ENCODE measurements around the gene CNBD2.
"Not testable (repeated sequence)": the region's sequence is repeated elsewhere in the genome, so short reads cannot be mapped to it uniquely, and the experiment has no call there.

CNBD2 gene

DNA sequence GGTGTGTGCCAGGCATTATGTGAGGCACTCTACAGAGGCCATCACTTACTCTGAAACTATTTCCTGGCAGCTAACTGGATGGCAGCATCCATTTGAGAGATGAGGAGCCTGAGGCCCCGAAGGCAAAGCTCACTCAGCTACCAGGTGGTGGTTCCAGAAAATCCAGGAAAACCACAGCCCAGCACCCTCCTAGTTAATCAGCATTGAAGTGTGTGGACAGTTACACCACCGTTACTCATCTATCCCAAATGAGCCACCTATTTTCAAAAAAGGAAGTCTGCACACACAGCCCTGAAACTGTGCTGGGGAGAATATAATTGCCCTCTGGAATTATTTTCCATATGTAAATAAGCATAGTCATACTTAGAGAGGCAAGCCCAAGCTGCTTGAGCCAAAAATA, 67.4 kb downstream of the CNBD2 start:
- H3K4me1 ChIP-seq (ENCODE audit: control insufficient read depth, insufficient read depth, low read length), result no peaks in the 10 kb centered on the region
- H3K9ac ChIP-seq (ENCODE audit: low read length), result no peak overlapping the region
- no peak overlapping the region for H3K4me3 ChIP-seq (ENCODE audit: low read length)
- H3K36me3 ChIP-seq (ENCODE audit: control insufficient read depth, insufficient read depth, low read length), result no peaks in the 10 kb centered on the region
- H3K27me3 ChIP-seq (ENCODE audit: control insufficient read depth, insufficient read depth, low read length), result no peaks in the 10 kb centered on the region
- H3K9me3 ChIP-seq (ENCODE audit: control insufficient read depth, low read length), result no peaks in the 10 kb centered on the region

DNA sequence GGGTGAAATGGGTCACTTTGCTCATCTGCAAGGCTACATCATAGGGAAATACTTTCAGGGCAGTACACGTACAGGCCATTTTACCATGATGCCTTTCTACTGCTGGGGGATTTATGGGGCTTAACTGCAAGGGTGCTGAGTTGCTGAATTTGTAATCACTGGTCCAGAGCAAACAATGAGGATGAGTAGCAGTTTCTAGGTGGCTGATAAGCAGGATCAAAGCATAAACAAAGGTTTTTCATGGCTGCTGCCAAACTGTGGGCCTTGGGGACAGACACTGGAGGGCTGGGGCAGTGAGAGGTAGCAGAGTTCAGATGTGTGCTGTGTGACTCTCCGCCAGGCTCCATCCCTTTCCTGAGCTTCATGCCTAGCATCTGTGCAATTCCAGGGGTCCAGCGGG, 68.3 kb downstream of the CNBD2 start:
- Histone ChIP-seq H3K4me3 (ENCODE audit: low read length) (no peak overlapping the region), H3K9me3 (ENCODE audit: control insufficient read depth, low read length) (no peaks in the 10 kb centered on the region), H3K36me3 (ENCODE audit: control insufficient read depth, insufficient read depth, low read length) (no peaks in the 10 kb centered on the region), H3K4me1 (ENCODE audit: control insufficient read depth, insufficient read depth, low read length) (no peaks in the 10 kb centered on the region), H3K27me3 (ENCODE audit: control insufficient read depth, insufficient read depth, low read length) (no peaks in the 10 kb centered on the region), H3K9ac (ENCODE audit: low read length) (no peak overlapping the region)

DNA sequence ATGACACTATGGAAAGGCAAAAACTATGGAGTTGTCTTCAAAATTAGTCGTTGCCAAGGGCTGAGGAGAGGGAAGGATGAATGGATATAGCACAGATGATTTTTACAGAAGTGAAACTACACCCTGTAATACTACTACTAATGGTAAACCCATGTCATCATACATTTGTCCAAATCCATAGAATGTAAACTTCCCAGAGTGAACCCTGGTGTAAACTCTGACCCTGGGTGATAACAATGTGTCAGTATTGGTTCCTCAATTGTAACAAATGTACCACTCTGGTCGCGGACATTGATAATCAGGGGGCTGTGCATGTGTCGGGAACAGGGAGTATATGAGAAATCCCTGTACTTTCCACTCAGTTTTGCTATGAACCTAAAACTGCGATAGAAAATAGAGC, 72.2 kb downstream of the CNBD2 start:
- no peak overlapping the region for H3K4me3 ChIP-seq (ENCODE audit: low read length)
- H3K27me3 ChIP-seq (ENCODE audit: control insufficient read depth, insufficient read depth, low read length), result no peaks in the 10 kb centered on the region
- no peaks in the 10 kb centered on the region for H3K4me1 ChIP-seq (ENCODE audit: control insufficient read depth, insufficient read depth, low read length)
- H3K36me3 ChIP-seq (ENCODE audit: control insufficient read depth, insufficient read depth, low read length), result no peaks in the 10 kb centered on the region
- no peaks in the 10 kb centered on the region for H3K9me3 ChIP-seq (ENCODE audit: control insufficient read depth, low read length)
- H3K9ac ChIP-seq (ENCODE audit: low read length), result no peak overlapping the region

DNA sequence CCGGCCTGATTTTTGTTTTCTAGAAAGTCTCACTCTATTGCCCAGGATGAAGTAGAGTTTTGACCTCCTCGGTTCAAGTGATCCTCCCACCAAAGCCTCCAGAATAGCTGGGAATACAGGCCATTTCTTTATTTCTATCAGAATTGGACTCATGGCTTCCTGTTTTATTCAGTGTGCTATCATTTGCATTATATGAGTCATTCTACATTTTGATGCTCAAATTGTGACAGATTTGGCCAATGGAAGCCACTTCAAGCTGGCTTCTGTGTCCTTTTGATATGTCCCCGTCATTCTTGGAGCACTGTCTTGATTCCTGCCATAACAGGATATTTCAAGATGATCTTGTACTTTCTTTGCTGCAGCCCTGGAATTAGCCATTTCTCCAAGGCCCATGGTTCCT, 75.1 kb downstream of the CNBD2 start:
- H3K4me1 ChIP-seq (ENCODE audit: control insufficient read depth, insufficient read depth, low read length), result no peaks in the 10 kb centered on the region
- H3K9me3 ChIP-seq (ENCODE audit: control insufficient read depth, low read length), result no peaks in the 10 kb centered on the region
- no peaks in the 10 kb centered on the region for H3K36me3 ChIP-seq (ENCODE audit: control insufficient read depth, insufficient read depth, low read length)
- no peak overlapping the region for H3K9ac ChIP-seq (ENCODE audit: low read length)
- H3K27me3 ChIP-seq (ENCODE audit: control insufficient read depth, insufficient read depth, low read length), result no peaks in the 10 kb centered on the region
- H3K4me3 ChIP-seq (ENCODE audit: low read length), result no peak overlapping the region

DNA sequence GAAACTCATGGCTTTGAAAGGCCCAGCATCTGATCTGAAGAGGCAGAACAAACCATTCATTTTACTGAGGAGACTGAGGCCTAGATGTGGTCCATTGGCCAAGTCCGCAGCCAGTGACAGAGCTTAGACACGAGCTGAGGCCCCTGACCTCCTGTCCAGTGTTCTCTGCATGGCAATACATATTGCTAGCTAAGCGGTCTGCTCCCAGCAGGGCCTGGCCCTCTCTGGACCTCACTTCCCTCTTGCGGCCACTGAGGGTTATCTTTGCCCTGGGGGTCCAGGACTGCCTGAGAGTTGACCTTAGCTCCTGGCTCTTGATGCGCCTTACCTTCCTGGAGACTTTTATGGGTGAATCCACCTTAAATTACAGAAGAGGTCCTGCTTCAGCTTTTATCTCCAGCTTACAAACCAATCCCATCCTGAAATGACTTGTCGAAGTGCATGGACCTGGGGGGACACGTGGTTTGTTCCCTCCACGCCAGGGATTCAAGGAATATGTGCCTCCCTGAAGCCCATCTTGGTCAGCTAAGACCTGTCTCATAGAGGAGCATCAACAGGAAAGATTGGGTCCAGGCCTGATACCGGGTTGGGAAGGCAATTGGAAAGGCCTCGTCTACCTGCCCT, 75.6 kb downstream of the CNBD2 start:
- no peak overlapping the region for H3K4me3 ChIP-seq (ENCODE audit: low read length)
- H3K36me3 ChIP-seq (ENCODE audit: control insufficient read depth, insufficient read depth, low read length), result no peaks in the 10 kb centered on the region
- no peaks in the 10 kb centered on the region for H3K27me3 ChIP-seq (ENCODE audit: control insufficient read depth, insufficient read depth, low read length)
- no peak overlapping the region for H3K9ac ChIP-seq (ENCODE audit: low read length)
- no peaks in the 10 kb centered on the region for H3K4me1 ChIP-seq (ENCODE audit: control insufficient read depth, insufficient read depth, low read length)
- no peaks in the 10 kb centered on the region for H3K9me3 ChIP-seq (ENCODE audit: control insufficient read depth, low read length)

DNA sequence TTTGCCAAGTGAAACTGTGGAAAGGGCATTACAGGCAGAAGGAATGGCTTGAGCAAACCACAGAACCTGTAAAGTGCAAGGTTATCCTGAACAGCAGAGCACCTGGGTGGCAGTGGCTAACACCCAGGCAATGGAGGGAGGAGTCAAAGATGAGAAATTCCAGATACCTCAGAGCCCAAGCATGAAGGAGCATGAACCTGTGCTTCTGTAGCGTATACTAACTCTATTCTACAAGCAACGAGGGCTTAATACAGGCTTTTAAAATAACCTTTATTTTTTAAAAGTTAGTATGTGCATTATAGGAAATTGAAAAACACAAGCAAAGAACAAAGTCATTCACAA, 77.0 kb downstream of the CNBD2 start:
- no peaks in the 10 kb centered on the region for H3K9me3 ChIP-seq (ENCODE audit: control insufficient read depth, low read length)
- H3K36me3 ChIP-seq (ENCODE audit: control insufficient read depth, insufficient read depth, low read length), result no peaks in the 10 kb centered on the region
- no peak overlapping the region for H3K9ac ChIP-seq (ENCODE audit: low read length)
- H3K4me1 ChIP-seq (ENCODE audit: control insufficient read depth, insufficient read depth, low read length), result no peaks in the 10 kb centered on the region
- no peaks in the 10 kb centered on the region for H3K27me3 ChIP-seq (ENCODE audit: control insufficient read depth, insufficient read depth, low read length)
- H3K4me3 ChIP-seq (ENCODE audit: low read length), result no peak overlapping the region

DNA sequence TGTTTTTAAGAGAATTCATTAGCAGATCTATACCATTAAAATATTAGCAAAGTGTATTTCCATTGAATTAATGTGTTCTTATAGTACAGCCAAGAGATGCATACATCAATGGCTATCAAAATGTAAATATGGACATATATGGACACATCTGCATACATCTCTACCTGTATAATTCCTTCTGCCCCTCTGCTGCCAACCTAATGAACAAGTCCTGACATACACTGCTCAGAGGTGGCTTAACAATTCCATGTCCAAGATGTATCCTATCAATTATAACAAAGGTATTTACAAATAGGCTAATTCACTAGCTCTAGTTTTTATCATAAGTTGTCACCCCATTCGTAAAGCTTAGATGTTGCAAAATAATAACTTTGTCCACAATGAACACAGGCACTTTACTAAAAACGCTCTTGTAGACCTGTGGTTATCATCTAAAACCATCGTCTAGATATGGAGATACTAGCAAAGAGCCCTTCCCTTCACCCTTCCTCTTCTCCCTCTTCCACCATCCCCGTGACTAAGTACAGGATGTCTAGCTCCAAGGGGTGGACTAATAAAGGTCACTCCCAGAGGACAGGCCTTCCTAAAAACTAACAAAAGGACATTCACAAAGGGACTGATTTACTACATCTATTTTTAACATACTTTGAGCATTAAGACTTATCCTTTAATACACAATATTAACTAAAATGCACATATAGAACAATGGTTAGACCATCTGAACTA, 77.8 kb downstream of the CNBD2 start:
- not testable (repeated sequence) for H3K4me1 ChIP-seq (ENCODE audit: control insufficient read depth, insufficient read depth, low read length); H3K36me3 ChIP-seq (ENCODE audit: control insufficient read depth, insufficient read depth, low read length); H3K9me3 ChIP-seq (ENCODE audit: control insufficient read depth, low read length); H3K9ac ChIP-seq (ENCODE audit: low read length); H3K27me3 ChIP-seq (ENCODE audit: control insufficient read depth, insufficient read depth, low read length); H3K4me3 ChIP-seq (ENCODE audit: low read length)

DNA sequence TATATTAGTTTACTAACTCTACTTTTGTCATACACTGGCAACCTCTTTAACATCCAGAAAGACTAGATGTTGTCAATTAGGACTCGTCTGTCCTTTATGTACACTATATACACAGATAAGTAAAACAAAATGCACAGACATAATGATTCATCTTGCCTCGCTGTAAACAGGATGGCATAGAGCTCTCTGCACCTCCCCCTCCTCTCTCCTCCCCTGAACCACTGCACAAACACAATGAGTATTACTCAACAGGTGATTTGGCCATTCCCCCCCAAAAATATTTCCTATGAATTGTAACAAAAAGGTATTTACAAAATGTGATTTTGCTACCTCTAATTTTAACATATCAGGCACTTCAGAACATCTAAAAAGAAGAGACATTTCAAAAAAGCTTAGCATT, 81.0 kb downstream of the CNBD2 start:
- not testable (repeated sequence) for H3K9me3 ChIP-seq (ENCODE audit: control insufficient read depth, low read length); H3K4me1 ChIP-seq (ENCODE audit: control insufficient read depth, insufficient read depth, low read length); H3K4me3 ChIP-seq (ENCODE audit: low read length); H3K36me3 ChIP-seq (ENCODE audit: control insufficient read depth, insufficient read depth, low read length); H3K27me3 ChIP-seq (ENCODE audit: control insufficient read depth, insufficient read depth, low read length)
- peak overlapping the region; percentile 100 for H3K9ac ChIP-seq (ENCODE audit: low read length)

DNA sequence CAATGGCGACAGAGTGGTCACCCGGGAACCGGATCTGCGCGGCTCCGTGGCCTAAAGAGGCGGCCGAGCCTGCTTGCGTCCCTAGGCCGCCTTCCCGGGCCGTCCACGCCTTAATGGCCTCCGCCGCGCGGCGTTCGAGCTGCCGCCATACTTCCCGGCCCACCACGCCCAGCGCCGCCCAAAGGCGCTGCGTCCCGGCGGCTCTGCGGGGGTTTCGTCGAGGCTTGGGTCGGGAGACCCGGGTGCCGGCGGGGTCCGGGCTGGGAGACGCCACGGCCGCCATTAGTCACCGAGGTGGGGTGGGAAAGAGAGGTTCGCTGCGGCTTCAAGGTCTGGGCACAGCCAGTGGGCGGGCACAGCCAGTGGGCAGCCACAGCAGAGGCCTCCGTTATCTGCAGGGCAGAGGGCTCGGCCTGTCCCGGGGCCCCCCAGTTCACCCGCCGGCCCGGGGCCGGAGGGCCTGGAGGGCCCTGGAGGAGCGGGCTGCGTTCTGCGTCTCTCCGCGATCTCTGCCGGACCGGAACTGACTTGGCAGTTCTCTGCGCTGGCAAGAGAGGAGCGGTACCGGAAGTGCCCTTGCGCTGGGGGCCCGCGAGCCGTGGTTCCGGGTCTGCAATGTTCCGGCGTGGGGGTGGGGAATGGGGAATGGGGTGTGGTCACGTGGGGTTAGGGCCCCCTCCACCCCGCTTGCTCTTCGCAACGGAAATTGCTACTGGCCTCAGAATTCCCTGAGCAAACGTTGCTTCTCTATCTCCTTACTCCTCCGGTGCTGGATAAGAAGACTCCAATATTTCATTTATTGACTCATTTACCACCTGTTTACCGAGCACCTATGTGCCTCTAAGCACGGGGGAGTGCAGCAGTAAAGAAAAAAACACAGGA, 82.3 kb downstream of the CNBD2 start:
- H3K36me3 ChIP-seq (ENCODE audit: control insufficient read depth, insufficient read depth, low read length), result no peaks in the 10 kb centered on the region
- H3K27me3 ChIP-seq (ENCODE audit: control insufficient read depth, insufficient read depth, low read length), result no peaks in the 10 kb centered on the region
- H3K9me3 ChIP-seq (ENCODE audit: control insufficient read depth, low read length), result no peaks in the 10 kb centered on the region
- peak overlapping the region; percentile 69 for H3K4me3 ChIP-seq (ENCODE audit: low read length)
- H3K4me1 ChIP-seq (ENCODE audit: control insufficient read depth, insufficient read depth, low read length), result peaks cover 8% of the 10 kb centered on the region
- peak overlapping the region; percentile 100 for H3K9ac ChIP-seq (ENCODE audit: low read length)

DNA sequence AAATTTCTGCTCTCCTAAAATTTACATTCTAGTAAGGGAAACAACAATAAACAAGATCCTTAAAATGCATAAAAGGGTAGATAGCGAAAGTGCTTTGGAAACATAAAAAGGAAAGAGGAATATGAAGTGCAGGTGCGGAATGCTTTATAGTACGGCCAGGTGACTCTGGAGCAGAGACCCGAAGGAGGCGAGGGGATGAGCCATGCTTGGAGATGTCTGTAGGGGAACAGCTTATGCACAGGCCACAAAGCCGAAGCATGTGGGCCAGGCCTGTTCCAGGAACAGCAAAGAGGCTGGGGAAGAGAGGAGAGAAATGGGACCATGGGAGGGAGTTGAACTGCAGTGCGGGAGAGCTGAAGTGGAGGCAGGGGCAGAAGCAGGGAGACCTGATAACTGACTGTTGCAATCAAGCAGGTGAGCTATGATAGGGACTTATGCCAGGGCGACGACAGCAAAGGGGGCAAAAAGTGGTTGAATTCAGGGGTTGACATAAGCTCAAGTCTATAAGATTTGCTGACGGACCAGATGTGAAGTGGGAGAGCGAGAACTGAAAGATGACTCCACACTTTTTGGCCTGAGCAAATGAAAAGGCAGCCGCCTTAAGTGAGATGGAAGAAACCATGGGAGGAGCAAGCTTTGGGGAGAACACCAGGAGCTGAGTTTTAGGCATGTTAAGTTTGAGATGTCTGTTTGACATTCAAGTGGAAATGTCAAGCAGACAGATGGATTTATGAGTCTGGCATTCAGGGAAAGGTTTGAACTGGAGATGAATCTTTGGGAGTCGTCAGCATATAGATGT, 83.1 kb downstream of the CNBD2 start:
- Histone ChIP-seq H3K36me3 (ENCODE audit: control insufficient read depth, insufficient read depth, low read length) (no peaks in the 10 kb centered on the region), H3K9ac (ENCODE audit: low read length) (peak overlapping the region; percentile 100), H3K4me3 (ENCODE audit: low read length) (peak overlapping the region; percentile 69), H3K9me3 (ENCODE audit: control insufficient read depth, low read length) (no peaks in the 10 kb centered on the region), H3K27me3 (ENCODE audit: control insufficient read depth, insufficient read depth, low read length) (no peaks in the 10 kb centered on the region), H3K4me1 (ENCODE audit: control insufficient read depth, insufficient read depth, low read length) (peaks cover 8% of the 10 kb centered on the region)

DNA sequence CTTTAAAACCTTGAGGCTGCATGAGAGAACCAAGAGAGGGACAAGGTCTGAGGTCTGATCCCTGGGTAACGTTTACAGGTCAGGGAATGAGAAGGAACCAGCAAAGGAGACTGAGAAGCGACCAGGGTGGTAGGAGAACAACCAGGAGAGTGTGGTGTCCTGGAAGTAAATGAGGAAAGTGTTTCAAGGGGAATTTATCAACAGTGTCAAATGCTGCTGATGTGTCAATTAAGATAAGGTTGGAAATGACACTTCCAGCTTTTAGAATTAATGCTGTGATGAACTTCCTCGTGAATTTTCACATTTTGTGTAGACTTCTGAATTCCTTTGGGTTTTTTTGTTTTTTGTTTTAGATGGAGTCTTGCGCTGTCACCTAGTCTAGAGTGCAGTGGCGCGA, 83.7 kb downstream of the CNBD2 start:
- no peak overlapping the region for H3K9ac ChIP-seq (ENCODE audit: low read length)
- H3K4me1 ChIP-seq (ENCODE audit: control insufficient read depth, insufficient read depth, low read length), result peaks cover 8% of the 10 kb centered on the region
- no peaks in the 10 kb centered on the region for H3K36me3 ChIP-seq (ENCODE audit: control insufficient read depth, insufficient read depth, low read length)
- H3K4me3 ChIP-seq (ENCODE audit: low read length), result no peak overlapping the region
- no peaks in the 10 kb centered on the region for H3K9me3 ChIP-seq (ENCODE audit: control insufficient read depth, low read length)
- no peaks in the 10 kb centered on the region for H3K27me3 ChIP-seq (ENCODE audit: control insufficient read depth, insufficient read depth, low read length)

Data from mucosa of stomach (tissue), 1 donor.